HEK293 (cell line): Measurements from ENCODE around the gene ZNF646.

ENCODE experiments used
- CTCF ChIA-PET: fragments of 350-600 bp; formaldehyde crosslinking; extraction: SDS; loops from one replicate; lab custom pipeline; 2021; ENCODE audit warnings: antibody characterized with exemption; lab: Yijun Ruan, JAX
- POLR2A ChIA-PET: fragments of 300-600 bp; formaldehyde crosslinking; extraction: SDS; loops from one replicate; lab custom pipeline; 2020; ENCODE audit warnings: antibody characterized with exemption, inconsistent platforms; lab: Yijun Ruan, JAX
- H3K27ac ChIP-seq: fragments of 200-500 bp; sonication (Bioruptor generic); 2 replicates; pipeline ENCODE4 v1.5.1; 2014; ENCODE audit warnings: low read depth, low read length, control low read depth, inconsistent platforms; ENCODE audit errors: extremely low read depth
- H3K36me3 ChIP-seq, 2 experiments: fragments of 200-500 bp in 1 of 2; sonication (Bioruptor generic) in 1 of 2; 1 replicate in 1 of 2; 2 replicates in 1 of 2; pipeline ENCODE4 v1.5.1; 2014 to 2017; ENCODE audit warnings: inconsistent platforms in 2 of 2, low read length in 2 of 2; ENCODE audit not compliant: control insufficient read depth in 2 of 2, insufficient read depth in 1 of 2
- H3K4me1 ChIP-seq: fragments of 200-500 bp; sonication (Bioruptor generic); 2 replicates; pipeline ENCODE4 v1.5.1; 2014; ENCODE audit warnings: mild to moderate bottlenecking, low read length, inconsistent platforms; ENCODE audit not compliant: control insufficient read depth, insufficient read depth
- H3K4me3 ChIP-seq: 2 replicates; pipeline ENCODE4 v1.5.1; 2011; ENCODE audit warnings: low read depth, mild to moderate bottlenecking, control low read depth, low read length, moderate library complexity
- H3K9me3 ChIP-seq: fragments of 200-500 bp; sonication (Bioruptor generic); 2 replicates; pipeline ENCODE4 v1.5.1; 2014; ENCODE audit warnings: low read depth, low read length, inconsistent platforms; ENCODE audit not compliant: control insufficient read depth, insufficient read depth
- GLI2 ChIP-seq: fragments of 450-650 bp; formaldehyde crosslinking; IDR thresholded peaks from 2 replicates; pipeline ENCODE4; 2017; ENCODE audit warnings: missing biosample characterization, missing genetic modification characterization, low read depth, borderline replicate concordance
- KLF16 ChIP-seq: fragments of 450-650 bp; formaldehyde crosslinking; IDR thresholded peaks from 2 replicates; pipeline ENCODE4 v1.5.1; 2017; ENCODE audit warnings: missing biosample characterization, missing genetic modification characterization
- TSHZ1 ChIP-seq: fragments of 450-650 bp; formaldehyde crosslinking; IDR thresholded peaks from 2 replicates; pipeline ENCODE4 v1.5.1; 2016; ENCODE audit warnings: missing biosample characterization, missing genetic modification characterization, borderline replicate concordance
- ZBTB49 ChIP-seq: fragments of 450-650 bp; formaldehyde crosslinking; IDR thresholded peaks from 2 replicates; pipeline ENCODE4 v1.5.1; 2016; ENCODE audit warnings: missing biosample characterization, missing genetic modification characterization, low read depth
- ZBTB7A ChIP-seq: fragments of 450-650 bp; formaldehyde crosslinking; IDR thresholded peaks from 2 replicates; pipeline ENCODE4 v1.5.1; 2016; ENCODE audit warnings: low read depth, missing biosample characterization, missing genetic modification characterization
- ZFP69B ChIP-seq: fragments of 450-650 bp; formaldehyde crosslinking; IDR thresholded peaks from 2 replicates; pipeline ENCODE4 v1.5.1; 2016; ENCODE audit warnings: missing biosample characterization, missing genetic modification characterization
- ZNF140 ChIP-seq: fragments of 450-650 bp; formaldehyde crosslinking; IDR thresholded peaks from 2 replicates; pipeline ENCODE4 v1.5.1; 2016; ENCODE audit warnings: missing biosample characterization, missing genetic modification characterization
- ZNF174 ChIP-seq: fragments of 450-650 bp; formaldehyde crosslinking; IDR thresholded peaks from 2 replicates; pipeline ENCODE4 v1.5.0; 2017; ENCODE audit warnings: missing biosample characterization, mild to moderate bottlenecking, missing genetic modification characterization
- ZNF335 ChIP-seq: fragments of 450-650 bp; formaldehyde crosslinking; conservative IDR thresholded peaks from 2 replicates; pipeline ENCODE4 v1.5.1; 2016; ENCODE audit warnings: missing biosample characterization, missing genetic modification characterization
- ZNF398 ChIP-seq: fragments of 450-650 bp; formaldehyde crosslinking; IDR thresholded peaks from 2 replicates; pipeline ENCODE4 v1.5.1; 2017; ENCODE audit warnings: missing biosample characterization, missing genetic modification characterization
- ZNF473 ChIP-seq: fragments of 450-650 bp; formaldehyde crosslinking; IDR thresholded peaks from 2 replicates; pipeline ENCODE4 v1.5.1; 2017; ENCODE audit warnings: missing biosample characterization, missing genetic modification characterization
- ZNF514 ChIP-seq: fragments of 450-650 bp; formaldehyde crosslinking; IDR thresholded peaks from 2 replicates; pipeline ENCODE4 v1.5.1; 2016; ENCODE audit warnings: missing biosample characterization, missing genetic modification characterization
- ZNF624 ChIP-seq: fragments of 450-650 bp; formaldehyde crosslinking; IDR thresholded peaks from 2 replicates; pipeline ENCODE4 v1.5.1; 2017; ENCODE audit warnings: missing biosample characterization, missing genetic modification characterization
- ZNF645 ChIP-seq: fragments of 450-650 bp; formaldehyde crosslinking; IDR thresholded peaks from 2 replicates; pipeline ENCODE4; 2016; ENCODE audit warnings: missing biosample characterization, missing genetic modification characterization
- ZNF660 ChIP-seq: fragments of 450-650 bp; IDR thresholded peaks from 2 replicates; pipeline ENCODE4 v1.5.1; 2018; ENCODE audit warnings: missing biosample characterization, mild to moderate bottlenecking, missing genetic modification characterization
- ZNF707 ChIP-seq: fragments of 450-650 bp; formaldehyde crosslinking; IDR thresholded peaks from 2 replicates; pipeline ENCODE4 v1.5.1; 2016; ENCODE audit warnings: missing biosample characterization, missing genetic modification characterization

Gene ZNF646

GRCh38 chr16:31130899-31131298 lies 56.7 kb downstream of the ZNF646 start:
- peaks cover 11% of the 10 kb centered on the region; the same call in 1 of the 2 replicates for H3K4me1 ChIP-seq
- no peak for TF ChIP-seq ZNF174 (tag by site-specific recombination)
- TF ChIP-seq ZNF335 (tag by site-specific recombination): no peak
- TF ChIP-seq GLI2 (tag by site-specific recombination): no peak
- no peak for TF ChIP-seq ZNF624
- no peak for TF ChIP-seq ZFP69B
- TF ChIP-seq ZBTB7A (tag by site-specific recombination): no peak
- no peak for TF ChIP-seq ZNF660 (tag by site-specific recombination)
- no peak for TF ChIP-seq TSHZ1 (tag by site-specific recombination)
- TF ChIP-seq ZNF514: no peak
- no peak for TF ChIP-seq KLF16 (tag by site-specific recombination)
- no peak for TF ChIP-seq ZNF707 (tag by site-specific recombination)
- no peak for TF ChIP-seq ZBTB49 (tag by site-specific recombination)
- TF ChIP-seq ZNF473 (tag by site-specific recombination): no peak
- H3K9me3 ChIP-seq: no peaks in the 10 kb centered on the region
- ChIA-PET POLR2A (interaction anchor here (1.1 to 5.7 kb wide), 2 partner anchors 13 to 328 kb away, joined by 3 to 35 read pairs; partner anchors contain the start of genes ARMC5 and KAT8), CTCF (interaction anchor here (0.7 to 1.9 kb wide), 2 partner anchors 12 to 26 kb away, joined by 3 to 13 read pairs; no protein-coding TSS in a partner anchor)
- H3K27ac ChIP-seq: no peak overlapping the region
- H3K36me3 ChIP-seq: peaks cover 0 to 63% of the 10 kb centered on the region in 2 experiments; a peak in 1 of 3 replicates
- no peak overlapping the region for H3K4me3 ChIP-seq

GRCh38 chr16:31131416-31131815 lies 57.2 kb downstream of the ZNF646 start:
- POLR2A ChIA-PET: interaction anchor here (1.1 to 5.7 kb wide), 4 partner anchors 10 to 328 kb away, joined by 3 to 35 read pairs (median 5); partner anchors contain the start of genes ARMC5 and KAT8
- Histone ChIP-seq H3K4me1 (peaks cover 11% of the 10 kb centered on the region; the same call in 1 of the 2 replicates), H3K36me3 (peaks cover 0 to 59% of the 10 kb centered on the region in 2 experiments; a peak in 1 of 3 replicates), H3K9me3 (no peaks in the 10 kb centered on the region), H3K27ac (no peak overlapping the region), H3K4me3 (no peak overlapping the region)
- CTCF ChIA-PET: interaction anchor here (1.9 kb wide), 1 partner anchor 11 kb away, joined by 13 read pairs; no protein-coding TSS in a partner anchor
- TF ChIP-seq ZNF140 (tag by site-specific recombination) (no peak), ZNF398 (tag by site-specific recombination) (no peak), ZNF645 (tag by site-specific recombination) (no peak)
